GM21526 (cell line): ENCODE measurements around the gene PLPPR1.
"Not testable (repeated sequence)": the region's sequence is repeated elsewhere in the genome, so short reads cannot be mapped to it uniquely, and the experiment has no call there.

Experiments used
- ATAC-seq: cut with Tn5 transposase; IDR thresholded peaks from one replicate; pipeline ENCODE4 v1.9.1; 2021; ENCODE audit warnings: moderate library complexity; ENCODE audit not compliant: unreplicated experiment, low FRiP score

Gene PLPPR1

DNA sequence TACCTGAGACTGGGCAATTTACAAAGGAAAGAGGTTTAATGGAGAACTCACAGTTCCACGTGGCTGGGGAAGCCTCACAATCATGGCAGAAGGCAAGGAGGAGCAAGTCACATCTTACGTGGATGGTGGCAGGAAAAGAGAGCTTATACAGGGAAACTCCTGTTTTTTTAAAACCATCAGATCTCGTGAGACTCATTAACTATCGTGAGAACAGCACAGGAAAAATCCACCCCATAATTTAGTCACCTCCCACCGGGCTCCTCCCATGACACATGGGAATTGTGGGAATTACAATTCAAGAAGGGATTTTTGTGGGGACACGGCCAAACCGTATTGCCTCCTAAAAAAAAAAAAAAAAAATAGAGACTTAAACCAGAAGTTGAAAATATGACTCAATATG lies 11.1 kb downstream of the PLPPR1 start:
- not testable (repeated sequence) for ATAC-seq

DNA sequence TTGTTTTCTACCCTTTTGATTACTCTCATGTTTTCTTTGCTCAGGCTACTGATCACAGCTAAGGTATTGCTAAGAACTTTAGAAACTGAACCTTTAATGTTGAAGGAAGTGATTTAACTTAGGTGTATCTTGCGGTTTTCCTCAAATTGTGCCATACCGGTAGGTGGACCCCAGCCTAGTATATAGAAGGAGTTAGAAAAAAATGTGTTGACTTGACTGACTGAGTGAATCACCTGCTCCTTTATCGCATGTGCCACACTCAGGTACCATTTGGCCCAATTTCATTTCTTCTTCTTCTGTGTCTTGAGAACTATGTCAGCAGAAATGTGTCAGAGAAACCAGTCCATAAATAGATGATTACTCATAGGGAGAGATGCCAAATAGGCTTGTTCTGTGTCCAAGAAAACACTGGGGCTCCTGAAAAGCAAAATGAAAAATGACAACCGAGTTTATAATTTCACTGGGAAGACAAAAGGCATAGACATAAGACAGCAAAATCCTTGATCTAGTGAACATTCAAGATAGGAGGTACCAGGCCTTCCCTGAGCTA lies 19.4 kb downstream of the PLPPR1 start:
- no peak for ATAC-seq

DNA sequence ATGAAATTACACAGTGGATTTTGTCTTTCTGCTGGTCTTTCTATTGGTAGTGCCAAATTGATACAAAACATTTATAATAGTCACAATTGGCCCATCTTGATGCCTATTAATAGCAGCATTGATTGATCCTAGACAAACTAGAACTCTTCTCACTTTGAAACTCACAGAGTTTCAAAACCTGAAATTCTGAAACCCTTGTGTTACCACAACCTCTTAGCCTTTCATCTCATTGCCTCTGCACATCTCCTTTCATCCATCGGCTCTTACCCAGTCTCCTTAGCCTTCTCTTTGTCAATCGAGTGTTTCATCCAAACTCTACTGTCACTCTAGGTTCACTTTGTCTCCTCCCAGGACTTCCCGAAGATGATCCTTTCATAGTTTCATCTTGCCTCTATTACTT lies 22.1 kb downstream of the PLPPR1 start:
- ATAC-seq: no peak

DNA sequence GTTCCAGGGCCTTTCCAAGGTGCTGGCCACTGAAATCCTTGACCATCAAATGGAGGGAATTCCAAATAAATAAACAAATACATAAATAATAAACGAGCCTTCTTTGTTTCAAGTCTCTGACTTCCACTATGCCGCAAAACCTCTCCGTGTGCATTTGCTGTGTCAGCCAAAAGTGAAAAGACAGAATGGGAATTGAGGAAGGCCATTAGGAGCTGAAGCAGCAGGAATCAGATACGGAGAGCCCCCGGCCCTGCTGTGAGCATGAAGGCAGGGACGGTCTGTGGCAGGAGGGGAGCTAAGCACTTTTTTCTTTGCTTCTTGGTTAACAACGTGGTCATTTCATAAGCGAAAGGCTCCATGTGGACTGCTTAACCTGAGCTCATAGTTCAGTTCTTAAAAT lies 26.1 kb downstream of the PLPPR1 start:
- no peak for ATAC-seq

DNA sequence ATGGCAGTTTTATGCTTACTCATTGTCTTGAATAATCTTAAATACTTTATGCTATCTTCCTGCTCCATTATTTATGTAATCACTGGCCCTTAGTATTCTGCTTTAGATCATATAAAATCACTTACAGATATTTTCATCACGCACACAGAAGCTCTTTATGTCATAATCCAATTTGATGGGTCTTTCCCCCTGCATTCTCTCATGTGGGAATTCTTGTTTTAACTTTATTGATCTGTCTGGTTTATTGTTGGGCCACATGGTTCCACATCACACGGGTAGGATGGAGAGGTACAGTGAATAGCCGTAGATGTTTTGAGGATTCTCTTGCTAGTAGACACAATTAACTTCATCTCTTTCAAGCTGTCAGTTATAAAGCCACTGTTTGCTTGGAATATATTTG lies 27.0 kb downstream of the PLPPR1 start:
- ATAC-seq: no peak

DNA sequence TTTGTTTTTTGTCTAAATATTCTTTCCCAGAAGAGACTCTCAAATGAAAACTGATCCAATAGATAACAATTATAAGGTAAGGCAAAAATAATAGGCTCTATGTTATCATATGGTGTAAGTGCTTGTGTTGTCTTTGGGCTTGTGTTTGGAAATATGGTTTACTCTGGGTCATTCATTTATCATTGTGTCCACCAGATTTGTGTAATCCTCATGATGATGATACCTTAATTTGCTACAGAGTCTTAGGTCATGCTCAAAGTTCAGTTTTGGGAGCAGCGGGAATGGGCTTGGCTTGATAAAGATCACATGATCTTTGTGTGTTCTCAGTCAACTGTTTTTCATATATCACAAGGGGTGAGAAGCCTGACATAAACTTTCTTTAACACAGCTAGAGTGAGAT lies 34.2 kb downstream of the PLPPR1 start:
- ATAC-seq: no peak

DNA sequence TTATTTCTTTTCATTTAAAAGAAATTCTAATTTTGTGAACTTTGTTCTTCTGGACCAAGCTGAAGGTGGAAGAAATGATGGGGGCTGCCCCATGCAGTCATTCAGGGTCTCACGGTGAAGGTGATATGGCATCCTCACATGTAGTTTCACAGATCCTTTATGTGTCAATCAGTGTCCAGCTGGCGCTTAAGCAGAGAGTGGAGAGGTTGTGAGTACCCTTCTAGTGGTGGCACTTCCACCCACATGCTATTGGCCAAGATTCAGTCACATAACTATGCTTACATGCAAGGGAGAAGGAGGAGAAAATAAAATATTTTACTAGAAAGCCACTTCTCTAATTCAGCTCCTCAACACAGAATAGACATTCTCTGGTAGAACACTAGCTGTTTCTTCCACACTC lies 34.7 kb downstream of the PLPPR1 start:
- no peak for ATAC-seq

DNA sequence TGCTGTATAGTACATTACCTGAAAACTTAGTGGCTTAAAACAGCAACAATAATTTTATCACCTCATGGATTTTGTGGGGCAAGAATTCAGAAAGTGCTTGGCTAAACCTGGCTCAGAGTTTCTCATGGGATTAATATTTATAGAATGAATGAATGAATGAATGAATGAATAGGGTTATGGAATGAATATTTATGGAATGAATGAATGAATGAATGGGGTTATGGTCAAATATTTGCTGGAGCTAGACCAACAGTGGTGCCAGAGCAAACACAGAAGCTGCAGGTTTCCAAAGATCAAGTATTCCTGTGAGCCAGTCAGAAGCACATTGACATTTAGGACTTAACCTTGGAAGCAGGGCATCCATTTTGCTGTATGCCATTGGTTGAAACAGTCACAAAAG lies 35.7 kb downstream of the PLPPR1 start:
- no peak for ATAC-seq

DNA sequence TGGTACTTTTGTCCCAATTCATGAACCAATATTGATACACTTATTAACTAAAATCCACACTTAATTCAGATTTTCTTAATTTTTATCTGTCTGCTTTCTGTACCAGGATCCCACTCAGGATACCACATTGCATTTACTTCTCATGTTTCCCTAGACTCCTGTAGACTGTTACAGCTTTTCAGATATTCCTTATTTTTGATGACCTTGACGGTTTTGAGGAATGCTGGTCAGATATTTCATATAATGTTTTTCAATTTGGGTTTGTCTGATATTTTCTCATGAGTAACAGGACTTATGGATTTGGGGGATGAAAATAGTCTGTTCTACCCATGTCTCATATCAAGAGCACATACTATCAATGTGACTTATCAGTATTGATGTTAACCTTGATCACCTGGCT lies 37.4 kb downstream of the PLPPR1 start:
- ATAC-seq: no peak

DNA sequence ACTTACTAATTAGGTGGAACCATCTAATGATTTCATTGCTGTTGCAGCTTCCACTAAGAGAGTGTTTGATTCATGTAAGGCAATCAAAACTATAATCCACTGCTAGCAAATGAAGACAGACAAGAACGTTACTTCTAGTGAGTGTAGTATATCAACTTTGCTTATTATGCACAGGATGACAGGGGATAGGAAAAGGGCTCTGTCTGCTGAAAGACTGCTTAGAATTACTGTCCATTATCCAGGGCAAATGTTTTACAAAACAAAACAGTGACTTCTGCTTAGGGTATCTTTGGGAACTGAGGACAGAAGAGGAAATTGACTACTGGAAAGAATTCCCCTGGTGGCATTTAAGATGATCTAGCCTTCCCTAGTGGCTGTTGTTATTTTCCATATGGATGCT lies 40.2 kb downstream of the PLPPR1 start:
- no peak for ATAC-seq

DNA sequence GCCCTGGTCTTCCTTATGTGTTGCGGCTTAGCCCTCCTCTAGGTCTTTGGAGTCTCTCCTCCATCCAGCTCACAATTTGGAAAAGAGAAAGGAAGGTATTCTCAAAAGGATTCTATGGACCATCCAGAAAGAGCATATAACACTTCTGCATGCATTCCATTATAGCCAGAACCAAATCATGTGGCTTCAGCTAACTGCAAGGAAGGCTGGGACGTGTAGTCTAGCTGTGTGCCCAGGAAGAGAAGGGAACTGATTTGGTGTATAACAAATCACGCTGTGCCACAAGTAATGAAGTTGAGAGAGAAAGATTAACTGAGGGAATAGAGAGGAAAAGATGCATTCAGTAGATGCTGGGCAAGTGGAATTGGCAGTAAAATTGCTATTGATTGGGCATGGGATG lies 43.7 kb downstream of the PLPPR1 start:
- no peak for ATAC-seq

DNA sequence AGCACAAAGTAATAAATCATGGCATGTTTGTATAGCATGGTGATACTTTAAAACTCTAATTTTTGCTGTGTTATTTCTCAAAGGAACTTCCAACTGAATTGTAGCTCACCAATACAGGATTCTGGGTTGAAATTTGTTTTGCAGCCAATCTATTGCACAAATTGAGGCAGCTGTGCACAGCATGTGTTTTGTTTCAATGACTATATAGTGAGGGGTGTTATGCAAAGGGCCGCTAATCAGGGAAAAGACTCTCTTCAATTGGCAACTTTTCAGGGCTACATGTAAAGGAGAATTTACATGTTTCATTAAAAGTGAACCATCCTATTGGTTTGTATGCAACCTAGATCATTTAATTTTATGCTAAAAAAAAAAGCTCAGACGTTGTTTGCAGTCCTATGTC lies 44.6 kb downstream of the PLPPR1 start:
- no peak for ATAC-seq

DNA sequence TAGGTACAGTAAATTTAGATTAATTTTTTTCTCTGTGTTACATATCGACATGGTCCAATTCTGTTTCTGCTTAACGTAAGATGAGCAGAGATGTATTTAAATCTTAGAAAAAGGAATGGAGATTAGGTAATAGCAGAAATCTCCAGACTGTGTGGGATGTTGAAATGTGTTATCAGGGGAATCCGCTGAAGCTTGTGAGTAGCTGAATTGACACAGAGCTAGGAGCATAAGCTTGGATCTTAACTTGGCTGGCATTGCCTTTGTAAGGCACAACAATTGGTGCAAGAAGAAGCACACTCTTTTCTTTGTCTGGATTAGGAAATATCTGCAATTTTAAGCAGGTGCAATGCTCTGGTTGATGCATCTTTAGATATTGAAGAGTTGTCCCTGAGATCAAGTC lies 53.1 kb downstream of the PLPPR1 start:
- no peak for ATAC-seq

DNA sequence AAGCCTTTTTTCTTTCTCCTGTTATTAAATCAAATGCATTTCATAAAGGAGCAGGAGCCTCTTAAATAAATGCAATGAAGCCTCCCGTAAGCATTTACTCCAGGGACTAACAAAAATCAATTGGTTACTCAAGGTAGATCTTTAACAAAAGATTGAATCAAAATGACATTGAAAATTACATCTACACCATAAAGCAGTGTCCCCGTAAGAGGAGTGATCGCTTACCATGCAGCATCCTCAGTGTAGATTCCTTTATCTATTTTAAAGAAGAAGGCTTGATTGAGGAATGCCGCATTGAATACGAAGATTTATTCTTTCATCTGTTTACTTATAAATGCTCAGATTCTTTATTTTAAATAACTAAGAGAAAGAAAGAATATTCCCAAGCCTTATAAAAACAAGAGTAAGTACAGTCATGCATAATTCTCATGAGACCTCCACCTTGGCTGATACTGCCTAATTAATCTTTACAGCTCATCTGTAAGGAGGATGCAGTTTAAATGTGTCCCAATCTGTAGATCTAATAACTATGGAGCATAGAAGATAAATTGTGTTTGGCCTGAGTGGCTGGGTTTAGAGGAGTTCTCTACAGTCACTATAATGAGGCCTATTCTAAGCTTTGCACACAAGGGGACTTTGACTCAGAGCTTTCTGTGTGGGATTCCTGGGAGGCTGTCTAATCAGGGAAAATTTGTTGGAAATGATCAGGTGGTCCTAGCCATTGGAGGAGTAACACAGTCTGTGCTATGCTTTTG lies 55.1 kb downstream of the PLPPR1 start:
- ATAC-seq: no peak

DNA sequence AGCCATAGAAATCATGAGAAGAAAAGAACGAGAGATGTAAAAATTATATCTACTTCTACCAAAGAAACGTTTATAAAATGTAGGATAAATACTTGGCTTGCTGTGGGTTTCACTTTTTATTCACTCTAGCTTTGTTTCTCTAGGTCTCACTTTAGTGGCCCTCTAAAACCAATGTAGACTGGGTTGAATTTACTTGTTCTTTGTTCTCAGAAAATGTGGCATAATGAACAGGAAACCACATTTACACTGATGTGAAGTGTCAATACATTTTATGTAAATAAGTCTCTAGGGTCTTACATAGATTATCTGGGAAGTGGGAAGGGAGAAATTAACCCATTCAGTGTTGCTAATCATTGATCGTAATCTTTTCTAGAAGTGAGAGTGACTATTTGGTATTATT lies 58.9 kb downstream of the PLPPR1 start:
- no peak for ATAC-seq

DNA sequence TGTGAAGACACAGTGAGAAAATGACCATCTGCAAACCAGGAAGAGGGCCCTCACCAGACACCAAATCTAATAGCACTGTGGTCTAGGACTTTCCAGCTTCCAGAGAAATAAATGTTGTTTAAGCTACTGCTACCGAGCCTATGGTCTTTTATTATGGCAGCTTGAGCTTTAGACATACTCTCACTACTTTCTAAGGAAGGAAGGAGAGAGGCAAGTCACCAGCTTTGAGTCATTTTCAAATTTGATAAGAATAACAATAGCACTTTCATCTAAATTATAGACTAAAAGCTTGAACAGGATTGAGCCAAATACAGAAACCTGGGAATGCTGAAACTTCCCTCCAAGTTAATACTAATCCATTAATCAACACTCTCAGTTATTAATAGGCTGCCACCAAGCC lies 64.4 kb downstream of the PLPPR1 start:
- no peak for ATAC-seq

DNA sequence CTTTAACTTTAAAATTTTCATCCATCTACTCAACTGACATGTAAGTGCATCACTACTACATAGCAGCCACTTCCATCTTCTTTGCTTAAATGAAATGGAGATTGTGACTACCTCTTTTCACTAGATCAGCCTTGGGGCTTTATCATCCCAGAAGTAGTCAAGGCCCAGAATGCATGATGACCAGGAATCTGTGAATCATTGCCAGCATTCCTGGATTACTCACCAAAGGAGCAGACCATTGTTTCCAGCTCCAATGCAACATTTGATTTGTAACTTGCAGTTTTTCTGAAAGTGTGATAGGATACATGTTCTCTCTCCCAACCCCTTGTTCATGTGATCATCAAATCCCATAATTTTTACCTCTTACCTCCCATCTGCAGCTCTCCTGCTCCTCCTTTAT lies 65.1 kb downstream of the PLPPR1 start:
- ATAC-seq: no peak

DNA sequence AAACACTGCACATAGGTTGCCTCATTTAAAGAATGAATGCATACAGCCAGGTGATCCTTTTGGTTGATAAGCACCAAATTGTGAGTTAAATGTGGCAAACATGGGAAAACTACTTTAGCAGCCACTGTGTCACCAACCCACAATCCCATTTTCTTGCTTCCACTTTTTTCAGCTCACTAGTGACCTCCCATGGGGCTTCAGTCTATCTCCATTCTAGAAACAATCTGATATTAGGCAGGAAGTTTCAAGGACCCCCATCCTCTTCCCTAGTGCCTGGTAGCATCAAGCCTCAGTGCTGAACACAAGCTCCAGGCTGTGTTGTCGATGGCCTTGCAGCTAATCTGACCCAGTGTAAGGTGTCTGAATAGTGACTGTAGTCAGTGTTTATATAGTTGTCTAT lies 66.2 kb downstream of the PLPPR1 start:
- ATAC-seq: no peak

DNA sequence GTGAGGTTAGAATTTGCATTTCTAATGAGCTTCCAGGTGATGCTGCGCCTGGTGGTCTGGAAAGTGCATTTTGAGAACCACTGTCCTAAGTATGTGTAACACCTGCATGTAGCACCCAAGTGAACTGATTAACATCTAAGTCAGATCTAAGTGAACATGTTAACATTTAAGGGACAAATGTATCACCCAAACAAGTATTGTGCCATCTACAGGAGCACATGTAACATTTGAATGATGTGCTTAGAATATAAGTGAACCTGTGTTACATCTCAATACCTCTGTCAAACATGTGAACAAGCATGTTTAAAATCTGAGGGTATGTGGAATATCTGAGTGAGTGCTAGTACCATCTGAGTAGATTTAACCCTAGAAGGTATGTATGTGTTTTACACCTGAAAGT lies 68.7 kb downstream of the PLPPR1 start:
- ATAC-seq: no peak

DNA sequence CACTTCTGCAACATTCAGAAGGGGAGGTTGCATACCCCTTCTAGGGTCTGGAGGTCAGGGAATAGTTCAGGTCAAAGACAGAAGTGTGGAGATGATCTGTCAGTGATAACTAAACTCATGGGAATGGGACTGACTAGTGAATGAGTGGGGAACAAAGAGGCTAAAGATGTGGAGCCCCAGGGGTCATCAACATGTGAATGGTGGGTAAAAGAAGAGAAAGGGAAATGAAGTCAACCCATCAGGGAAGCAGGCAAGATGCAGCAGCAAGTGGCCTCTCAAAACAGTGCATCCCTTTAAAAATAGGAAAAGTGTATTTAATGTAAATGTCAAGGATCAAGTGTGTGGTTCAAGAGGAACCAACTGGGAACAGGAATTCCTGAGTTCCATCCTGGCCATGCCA lies 69.9 kb downstream of the PLPPR1 start:
- no peak for ATAC-seq

DNA sequence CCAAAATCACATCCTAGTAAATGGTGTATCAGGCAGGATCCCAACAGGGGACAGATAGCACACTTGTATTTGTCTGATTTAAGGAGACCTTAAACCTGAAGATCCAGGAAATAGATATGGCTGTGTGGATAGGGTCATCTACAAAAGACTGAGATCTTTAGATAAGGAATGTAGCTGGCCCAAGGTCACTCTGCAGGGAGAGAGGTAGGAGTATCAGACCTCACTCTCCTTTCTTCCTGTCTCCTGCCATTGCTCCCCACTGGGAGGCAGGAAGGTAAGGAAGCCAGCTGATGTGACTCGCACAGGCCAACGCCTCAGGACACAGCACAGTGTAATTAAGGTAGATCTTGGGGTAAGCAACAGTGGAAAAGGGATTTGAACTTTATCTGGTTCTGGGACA lies 85.8 kb downstream of the PLPPR1 start:
- ATAC-seq: no peak

DNA sequence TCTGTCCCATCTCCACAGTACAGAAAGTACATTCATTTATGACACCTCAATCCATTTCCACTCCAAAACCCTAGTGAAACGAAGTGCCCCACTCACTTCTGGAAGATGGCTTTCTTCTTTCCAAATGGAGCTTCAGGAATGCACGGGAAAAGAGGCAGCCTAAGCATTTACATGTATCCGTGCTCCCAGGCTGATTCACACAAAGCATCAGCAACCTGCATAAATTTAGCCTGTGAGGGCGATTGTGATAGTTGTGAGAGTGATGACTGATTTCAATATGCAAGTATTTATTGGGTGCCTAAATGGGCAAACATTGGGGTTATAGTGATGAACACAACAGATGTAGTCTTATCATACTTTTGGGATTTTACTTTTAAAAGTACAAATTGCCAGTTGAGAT lies 86.6 kb downstream of the PLPPR1 start:
- ATAC-seq: no peak

DNA sequence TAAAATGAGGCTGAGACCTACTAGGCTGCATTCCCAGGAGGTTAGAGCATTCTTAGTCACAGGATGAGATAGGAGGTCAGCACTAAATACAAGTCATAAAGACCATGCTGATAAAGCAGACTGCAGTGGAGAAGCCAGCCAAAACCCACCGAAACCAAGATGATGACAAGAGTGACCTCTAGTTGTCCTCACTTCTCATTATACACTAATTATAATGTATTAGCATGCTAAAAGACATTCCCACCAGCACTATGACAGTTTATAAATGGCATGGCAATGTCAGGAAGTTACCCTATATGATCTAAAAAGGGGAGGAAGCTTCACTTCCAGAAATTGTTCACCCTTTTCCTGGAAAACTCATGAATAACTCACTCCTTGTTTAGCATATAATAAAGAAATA lies 88.6 kb downstream of the PLPPR1 start:
- no peak for ATAC-seq
